Stimulated activated CD8-positive, alpha-beta memory T cell treated with anti-CD3 and anti-CD28 coated beads, Interleukin-15, amount 100 ng/mL, for 24 hours (primary cell): ENCODE measurements around the gene TSPEAR.
"Not testable (repeated sequence)": the region's sequence is repeated elsewhere in the genome, so short reads cannot be mapped to it uniquely, and the experiment has no call there.

Experiments used
- DNase-seq: peaks from one replicate; pipeline ENCODE4 v3.0.0-alpha.2; 2020; ENCODE audit warnings: low read depth

Gene TSPEAR

GRCh38 chr21:44483288-44484237 lies 227.8 kb downstream of the TSPEAR start:
- DNase-seq = no peak

GRCh38 chr21:44482581-44483287 lies 228.6 kb downstream of the TSPEAR start:
- DNase-seq = no peak

GRCh38 chr21:44480200-44481053 lies 230.9 kb downstream of the TSPEAR start:
- DNase-seq = no peak

DNA sequence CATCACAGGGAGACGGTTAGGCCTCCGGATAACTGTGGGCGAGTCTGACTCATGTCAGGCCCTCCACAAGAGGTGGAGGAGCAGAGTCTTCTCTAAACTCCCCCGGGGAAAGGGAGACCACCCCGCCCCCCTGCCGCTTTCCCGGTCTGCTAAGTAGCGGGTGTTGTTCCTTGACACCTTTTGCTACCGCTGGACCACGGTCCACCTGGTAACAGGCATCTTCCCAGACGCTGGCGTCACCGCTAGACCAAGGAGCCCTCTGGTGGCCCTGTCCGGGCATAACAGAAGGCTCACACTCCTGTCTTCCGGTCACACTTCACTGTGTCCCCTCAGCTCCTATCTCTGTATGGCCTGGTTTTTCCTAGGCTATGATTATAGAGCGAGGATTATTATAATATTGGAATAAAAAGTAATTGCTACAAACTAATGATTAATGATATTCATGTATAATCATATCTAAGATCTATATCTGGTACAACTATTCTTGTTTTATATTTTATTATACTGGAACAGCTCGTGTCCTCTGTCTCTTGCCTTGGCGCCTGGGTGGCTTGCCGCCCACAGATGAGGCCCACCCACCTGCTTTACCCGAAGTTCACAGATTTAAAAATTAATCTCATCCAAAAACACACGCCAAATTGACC lies 231.7 kb downstream of the TSPEAR start:
- DNase-seq = not testable (repeated sequence)

- no peak for DNase-seq
These were observed 232.6 kb downstream of the TSPEAR start for GRCh38 chr21:44478801-44479167.

GRCh38 chr21:44478124-44478800 lies 233.1 kb downstream of the TSPEAR start:
- DNase-seq = no peak

- no peak for DNase-seq
These were observed 233.7 kb downstream of the TSPEAR start for GRCh38 chr21:44477712-44478111.

DNA sequence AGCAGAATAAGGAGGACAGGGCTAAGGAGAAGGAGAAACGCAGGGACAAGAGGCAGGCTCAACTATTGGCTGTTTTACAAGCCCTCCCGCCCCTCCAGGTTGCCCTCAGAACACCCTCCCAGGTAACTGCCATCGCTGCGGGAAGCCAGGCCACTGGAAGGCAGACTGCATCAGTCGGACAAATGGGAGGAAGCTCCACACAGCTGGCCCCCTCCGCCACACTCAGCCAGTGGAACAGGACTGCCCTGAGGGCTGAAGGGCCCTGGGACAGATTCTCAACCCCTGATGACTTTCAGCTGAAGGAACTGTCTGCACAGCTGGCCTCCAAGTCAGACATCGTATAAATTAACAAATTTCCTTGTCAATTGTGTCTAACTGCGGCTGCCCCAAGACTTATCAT lies 234.2 kb downstream of the TSPEAR start:
- DNase-seq = no peak

DNA sequence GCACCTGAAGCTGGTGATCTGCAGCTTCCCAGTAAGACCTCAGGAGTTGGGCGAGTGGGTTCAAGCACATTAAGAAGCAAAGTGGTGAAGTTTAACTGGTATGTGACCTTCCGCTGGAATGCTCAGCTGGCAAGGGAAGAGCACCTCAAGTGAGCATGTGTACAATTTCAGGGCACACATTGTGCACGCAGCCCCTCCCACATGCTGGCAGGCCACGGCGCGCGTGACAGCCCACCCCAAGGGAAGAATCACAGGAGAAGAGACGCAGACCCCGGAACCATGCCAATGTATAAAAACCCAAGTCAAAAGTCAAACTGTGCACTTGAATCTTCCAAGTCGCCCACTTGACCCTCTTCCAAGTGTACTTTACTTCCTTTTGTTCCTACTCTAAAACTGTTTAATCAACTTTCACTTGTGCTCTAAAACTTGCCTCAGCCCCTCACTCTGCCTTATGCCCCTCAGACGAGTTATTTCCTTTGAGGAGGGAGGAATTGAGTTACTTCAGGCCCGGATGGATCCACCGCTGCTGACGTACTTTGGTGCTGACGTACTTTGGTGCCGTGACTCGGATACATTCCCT lies 236.0 kb downstream of the TSPEAR start:
- no peak for DNase-seq

DNA sequence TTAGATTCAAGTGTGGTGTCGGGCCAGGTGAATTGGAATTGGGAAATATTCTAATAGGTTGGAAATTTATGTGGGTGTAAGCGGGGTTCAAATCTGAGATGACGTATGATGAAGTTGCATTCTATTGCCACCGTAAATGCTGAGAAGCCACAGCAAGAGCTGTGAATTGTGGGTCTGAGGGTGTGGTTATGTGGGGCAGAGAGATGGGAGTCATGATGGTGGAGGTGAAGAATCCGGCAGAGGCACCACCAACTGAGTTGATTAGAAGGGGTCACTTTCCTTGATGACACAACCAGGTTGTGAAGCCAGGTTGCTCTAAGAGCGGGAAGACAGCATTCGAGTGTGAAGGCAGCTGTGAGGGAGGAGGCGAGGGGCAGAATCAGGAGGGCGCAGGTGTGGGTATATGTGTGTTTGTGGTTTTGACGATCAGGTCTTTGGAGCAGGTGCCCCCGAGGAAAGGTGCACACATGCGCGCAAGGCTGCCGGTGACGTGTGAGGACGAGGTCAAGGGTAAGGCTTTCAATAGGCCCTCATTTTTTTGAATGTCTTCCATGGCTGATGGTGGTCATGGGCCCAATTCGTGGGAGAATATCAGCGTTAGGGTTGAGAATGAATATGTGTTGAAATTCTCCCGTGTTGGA lies 237.3 kb downstream of the TSPEAR start:
- no peak for DNase-seq

GRCh38 chr21:44471996-44472395 lies 239.4 kb downstream of the TSPEAR start:
- no peak for DNase-seq

DNA sequence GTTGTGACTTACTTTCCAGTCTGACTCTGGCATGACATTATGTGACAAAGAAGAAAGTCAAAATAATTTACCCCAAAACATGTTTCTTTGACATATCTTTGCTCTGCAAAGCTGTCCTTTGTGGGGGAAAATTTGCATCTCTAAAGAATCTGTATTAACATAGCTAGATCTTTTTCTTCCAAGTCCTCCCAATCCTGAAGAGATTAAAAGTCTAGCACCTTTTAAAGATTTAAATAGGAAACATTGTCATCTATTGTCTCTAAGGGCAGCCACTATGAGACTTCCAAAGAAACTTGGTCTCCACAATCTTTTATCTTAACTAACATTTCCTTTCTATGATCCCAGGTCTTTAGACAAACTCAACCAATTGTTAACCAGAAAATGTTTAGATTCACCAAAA lies 240.0 kb downstream of the TSPEAR start:
- no peak for DNase-seq

- DNase-seq = no peak
These were observed 243.5 kb downstream of the TSPEAR start for GRCh38 chr21:44467859-44468195.

GRCh38 chr21:44466996-44467858 lies 244.1 kb downstream of the TSPEAR start:
- no peak for DNase-seq

DNA sequence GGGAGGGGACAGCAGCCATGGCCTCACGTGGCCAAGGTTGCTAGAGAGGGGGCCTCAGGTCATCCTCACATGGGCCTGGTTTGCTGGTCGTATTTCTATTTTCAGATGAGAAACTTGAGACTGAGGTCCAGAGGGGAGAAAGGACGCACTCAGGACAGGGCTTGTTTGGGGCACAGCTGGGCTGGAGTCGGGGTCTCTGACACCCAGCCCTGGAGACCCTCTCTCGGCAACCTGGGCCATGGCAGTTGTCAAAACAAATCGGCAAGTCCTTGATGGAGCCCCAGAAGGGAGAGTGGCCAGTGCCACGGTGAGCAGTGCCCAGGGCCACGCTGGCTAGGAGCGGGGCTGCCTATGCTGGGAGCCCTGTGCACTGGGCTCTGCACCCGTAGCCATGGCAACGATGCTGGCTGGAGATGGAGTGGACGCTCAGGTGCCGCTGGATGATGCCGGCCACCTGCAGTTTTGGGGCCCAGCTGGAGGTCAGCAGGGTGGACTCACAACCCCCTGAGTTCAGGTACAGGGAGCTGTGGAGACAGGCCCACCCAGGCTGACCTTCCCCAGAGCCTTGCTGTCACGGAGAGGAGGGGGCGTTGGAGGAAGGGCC lies 244.9 kb downstream of the TSPEAR start:
- no peak for DNase-seq

GRCh38 chr21:44464351-44464750 lies 247.0 kb downstream of the TSPEAR start:
- no peak for DNase-seq

DNA sequence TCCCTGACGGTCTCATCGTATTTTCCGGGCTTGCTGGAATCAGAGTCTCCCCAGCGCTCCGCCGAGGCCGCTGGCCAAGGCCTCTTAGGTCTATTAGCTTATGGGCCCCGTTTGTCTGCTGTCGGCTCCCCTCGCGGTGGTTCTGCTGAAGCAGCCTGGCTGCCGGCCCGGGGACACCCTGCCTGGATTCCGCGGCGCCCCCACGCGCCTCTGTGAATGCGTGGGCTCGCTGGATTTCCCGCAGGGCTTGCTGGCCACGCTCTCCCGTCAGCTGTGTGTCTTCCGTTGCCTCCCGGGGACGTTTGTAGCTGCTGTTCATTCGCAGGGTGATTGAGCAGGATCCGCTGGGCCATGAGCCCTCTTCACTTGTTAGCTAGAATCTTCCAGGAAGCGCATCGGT lies 247.6 kb downstream of the TSPEAR start:
- DNase-seq = no peak

DNA sequence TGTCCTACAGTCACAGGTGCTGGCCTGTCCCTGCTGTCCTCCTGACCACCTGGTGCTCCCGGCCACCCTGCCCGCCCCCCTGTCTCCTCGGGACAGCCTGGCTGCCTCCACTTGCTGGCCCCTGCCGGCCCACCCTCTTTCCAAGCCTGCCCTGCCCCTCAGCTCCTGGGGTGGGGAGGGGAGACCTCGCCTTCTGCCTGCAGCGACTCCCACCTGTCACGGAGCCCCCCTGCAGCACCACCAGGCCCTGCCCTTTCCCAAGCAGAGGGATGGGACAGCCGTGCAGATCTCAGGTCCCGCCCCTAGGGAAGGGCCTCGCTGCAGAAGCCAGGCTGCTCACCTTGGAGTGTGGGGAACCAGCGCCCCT lies 248.6 kb downstream of the TSPEAR start:
- no peak for DNase-seq
